ENCODE data around the gene XRCC3. TPM values are rescaled to one million over a fixed set of nuclear protein-coding genes. Genes with fewer than 3 reads are reported as not detected.
A peak's percentile ranks its signal among the peaks of the same experiment; 100 is the strongest.

Gene XRCC3
- total and polyA plus RNA-seq, 2 experiments from 2014 or later: 20.4 to 72.9 TPM

DNA sequence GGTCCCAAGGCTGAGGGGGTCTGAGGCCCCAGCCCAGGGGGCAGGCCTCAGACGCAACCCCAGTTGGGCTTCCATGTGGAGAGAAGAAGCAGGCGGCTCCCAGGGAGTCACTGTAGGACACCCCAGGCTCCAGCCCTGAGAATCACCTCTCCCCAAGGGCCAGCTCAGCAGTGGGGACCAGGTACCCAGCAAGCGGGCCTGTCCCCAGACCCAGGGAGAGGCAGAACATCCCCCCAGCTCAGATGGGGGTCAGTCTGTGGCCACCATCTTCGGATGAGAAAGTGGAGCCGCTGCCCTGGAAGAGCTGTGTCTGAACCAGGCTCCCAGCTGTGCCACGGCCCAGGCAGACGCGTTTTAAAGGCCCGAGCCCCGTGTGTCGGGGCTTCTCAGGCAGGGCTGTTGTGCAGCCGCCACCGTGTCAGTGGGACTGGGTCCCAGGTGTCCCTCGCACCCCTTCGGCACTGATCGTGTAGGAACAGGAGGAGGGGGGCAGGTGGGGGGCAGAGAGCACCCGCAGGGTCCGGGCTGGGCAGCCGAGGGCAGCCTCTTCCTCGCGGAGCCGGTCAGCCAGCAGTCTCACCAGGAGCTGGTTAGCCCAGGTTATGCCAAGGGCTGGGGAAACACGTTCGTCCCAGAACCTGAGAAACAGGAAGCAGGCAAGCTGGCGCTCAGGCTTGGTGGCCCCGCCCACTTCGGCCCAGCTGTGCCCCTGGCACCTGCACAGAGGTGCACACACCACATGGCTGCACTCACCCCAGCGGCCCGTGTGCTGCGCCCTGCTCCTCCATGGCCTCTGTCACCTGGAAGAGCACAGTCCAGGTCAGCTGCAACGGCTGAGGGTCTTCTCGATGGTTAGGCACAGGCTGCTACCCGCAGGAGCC lies 16.6 kb downstream of the XRCC3 start:
- H4K20me1 ChIP-seq (replicated peaks; ENCODE audit: insufficient read depth): peaks cover 19% of the 10 kb centered on the region
- no peak overlapping the region for H3K4me3 Mint-ChIP-seq
- H3K36me3 Mint-ChIP-seq (ENCODE audit: low read depth): peaks cover 46% of the 10 kb centered on the region
- H3K79me2 ChIP-seq (replicated peaks; ENCODE audit: insufficient read depth): 0 out of 2 replicates have a peak, but pooled peaks cover 3% of the 10 kb centered on the region
- H3K27ac ChIP-seq (ENCODE audit: low read depth): peak overlapping the region; percentile 69; the same call in 1 of the 2 replicates
- H3K4me2 ChIP-seq: no peak overlapping the region
- H3K27me3 ChIP-seq (ENCODE audit: insufficient read depth): no peaks in the 10 kb centered on the region
- peaks cover 40% of the 10 kb centered on the region for H3K27me3 Mint-ChIP-seq (ENCODE audit: insufficient read depth, low read depth, poor library complexity)
- H3K9me2 ChIP-seq (ENCODE audit: insufficient read depth): no peaks in the 10 kb centered on the region
- peaks cover 8% of the 10 kb centered on the region for H3F3A ChIP-seq (replicated peaks; ENCODE audit: low read depth)
- H3K9me3 Mint-ChIP-seq: no peaks in the 10 kb centered on the region; the same call in 2 of the 3 replicates
- H3K4me3 ChIP-seq: no peak overlapping the region
- peak; percentile 5; the same call in 2 of the 3 replicates for ATAC-seq
- H3K4me1 ChIP-seq (ENCODE audit: insufficient read depth): peaks cover 6% of the 10 kb centered on the region; the same call in 1 of the 2 replicates
- H3K27ac Mint-ChIP-seq: no peak overlapping the region
- peak; percentile 19; the same call in 1 of the 2 replicates for TF ChIP-seq POLR2AphosphoS5 (IDR thresholded peaks at IDR 0.05; ENCODE audit: low read depth)
- TF ChIP-seq, protein P1, sequence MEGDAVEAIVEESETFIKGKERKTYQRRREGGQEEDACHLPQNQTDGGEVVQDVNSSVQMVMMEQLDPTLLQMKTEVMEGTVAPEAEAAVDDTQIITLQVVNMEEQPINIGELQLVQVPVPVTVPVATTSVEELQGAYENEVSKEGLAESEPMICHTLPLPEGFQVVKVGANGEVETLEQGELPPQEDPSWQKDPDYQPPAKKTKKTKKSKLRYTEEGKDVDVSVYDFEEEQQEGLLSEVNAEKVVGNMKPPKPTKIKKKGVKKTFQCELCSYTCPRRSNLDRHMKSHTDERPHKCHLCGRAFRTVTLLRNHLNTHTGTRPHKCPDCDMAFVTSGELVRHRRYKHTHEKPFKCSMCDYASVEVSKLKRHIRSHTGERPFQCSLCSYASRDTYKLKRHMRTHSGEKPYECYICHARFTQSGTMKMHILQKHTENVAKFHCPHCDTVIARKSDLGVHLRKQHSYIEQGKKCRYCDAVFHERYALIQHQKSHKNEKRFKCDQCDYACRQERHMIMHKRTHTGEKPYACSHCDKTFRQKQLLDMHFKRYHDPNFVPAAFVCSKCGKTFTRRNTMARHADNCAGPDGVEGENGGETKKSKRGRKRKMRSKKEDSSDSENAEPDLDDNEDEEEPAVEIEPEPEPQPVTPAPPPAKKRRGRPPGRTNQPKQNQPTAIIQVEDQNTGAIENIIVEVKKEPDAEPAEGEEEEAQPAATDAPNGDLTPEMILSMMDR (conservative IDR thresholded peaks at IDR 0.05; ENCODE audit: low read depth in 2 of 2): no peak
- no peak for DNase-seq (ENCODE audit: low spot score)
- no peak overlapping the region for H2AFZ ChIP-seq
- H3K36me3 ChIP-seq (ENCODE audit: insufficient read depth): no peaks in the 10 kb centered on the region; the same call in none of the 2 replicates
- H3K4me1 Mint-ChIP-seq: peaks cover 23% of the 10 kb centered on the region

DNA sequence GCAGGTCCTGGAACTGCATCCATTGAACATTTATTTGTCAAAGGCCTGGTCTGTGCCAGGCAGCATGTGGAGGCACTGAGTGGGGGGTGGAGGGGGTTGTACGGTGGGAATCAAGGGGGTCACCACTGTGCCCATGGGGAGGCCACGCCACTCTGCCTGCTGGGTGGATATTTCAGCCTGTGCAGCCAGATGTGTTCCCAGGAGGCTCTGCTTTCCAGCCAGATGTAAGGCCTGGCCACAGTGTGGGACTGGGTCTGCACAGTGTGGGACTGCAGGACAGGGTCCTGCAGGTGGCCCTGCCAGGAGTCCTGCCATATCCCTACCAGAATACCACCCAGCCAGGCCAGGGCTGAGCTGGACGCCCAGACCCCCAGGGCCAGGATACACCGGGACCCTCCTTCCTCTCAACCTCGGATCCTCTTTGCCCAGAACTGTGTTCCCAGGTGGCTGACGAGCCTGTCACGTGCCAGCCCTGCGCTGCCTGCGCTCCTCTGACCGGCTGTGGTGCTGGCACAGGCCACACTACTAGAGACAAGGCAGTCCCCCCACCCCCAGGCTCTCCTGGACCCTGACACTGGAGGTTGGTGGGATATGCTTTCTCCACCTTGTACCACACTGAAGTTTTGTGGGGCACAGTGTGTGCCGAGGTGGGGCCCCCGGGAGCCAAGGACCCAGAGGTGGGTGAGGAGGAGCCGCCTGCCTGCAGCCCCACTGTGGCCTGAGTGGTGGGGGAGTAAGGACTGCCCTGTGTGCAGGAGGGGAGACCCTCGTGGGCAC lies 17.5 kb downstream of the XRCC3 start:
- Histone ChIP-seq H3K36me3 (ENCODE audit: insufficient read depth) (no peaks in the 10 kb centered on the region; the same call in none of the 2 replicates), H3K27me3 (ENCODE audit: insufficient read depth) (no peaks in the 10 kb centered on the region), H4K20me1 (replicated peaks; ENCODE audit: insufficient read depth) (peaks cover 19% of the 10 kb centered on the region), H3K4me1 (ENCODE audit: insufficient read depth) (peaks cover 6% of the 10 kb centered on the region; the same call in 1 of the 2 replicates), H3K79me2 (replicated peaks; ENCODE audit: insufficient read depth) (0 out of 2 replicates have a peak, but pooled peaks cover 3% of the 10 kb centered on the region), H2AFZ (no peak overlapping the region), H3F3A (replicated peaks; ENCODE audit: low read depth) (peaks cover 11% of the 10 kb centered on the region; the same call in 1 of the 2 replicates), H3K27ac (ENCODE audit: low read depth) (peak overlapping the region; percentile 69), H3K4me3 (no peak overlapping the region), H3K4me2 (no peak overlapping the region), H3K9me2 (ENCODE audit: insufficient read depth) (no peaks in the 10 kb centered on the region)
- Mint-ChIP-seq H3K9me3 (no peaks in the 10 kb centered on the region; the same call in 2 of the 3 replicates), H3K36me3 (ENCODE audit: low read depth) (peaks cover 41% of the 10 kb centered on the region), H3K4me3 (no peak overlapping the region), H3K27me3 (ENCODE audit: insufficient read depth, low read depth, poor library complexity) (peaks cover 36% of the 10 kb centered on the region), H3K4me1 (peaks cover 21% of the 10 kb centered on the region), H3K27ac (no peak overlapping the region; the same call in 1 of the 2 replicates)
- DNase-seq (ENCODE audit: low spot score): no peak
- no peak for ATAC-seq
- TF ChIP-seq JUNB (IDR thresholded peaks at IDR 0.05; ENCODE audit: unreplicated experiment) (no peak), ZNF114 (CRISPR knock-in tag; IDR thresholded peaks at IDR 0.05) (no peak), CREB1 (CRISPR knock-in tag; IDR thresholded peaks at IDR 0.05; ENCODE audit: low read depth) (no peak), EZH2 (IDR thresholded peaks at IDR 0.05; ENCODE audit: low read depth, unreplicated experiment) (no peak), NANOG (IDR thresholded peaks at IDR 0.05; ENCODE audit: borderline replicate concordance) (no peak)
- TF ChIP-seq, protein P2, sequence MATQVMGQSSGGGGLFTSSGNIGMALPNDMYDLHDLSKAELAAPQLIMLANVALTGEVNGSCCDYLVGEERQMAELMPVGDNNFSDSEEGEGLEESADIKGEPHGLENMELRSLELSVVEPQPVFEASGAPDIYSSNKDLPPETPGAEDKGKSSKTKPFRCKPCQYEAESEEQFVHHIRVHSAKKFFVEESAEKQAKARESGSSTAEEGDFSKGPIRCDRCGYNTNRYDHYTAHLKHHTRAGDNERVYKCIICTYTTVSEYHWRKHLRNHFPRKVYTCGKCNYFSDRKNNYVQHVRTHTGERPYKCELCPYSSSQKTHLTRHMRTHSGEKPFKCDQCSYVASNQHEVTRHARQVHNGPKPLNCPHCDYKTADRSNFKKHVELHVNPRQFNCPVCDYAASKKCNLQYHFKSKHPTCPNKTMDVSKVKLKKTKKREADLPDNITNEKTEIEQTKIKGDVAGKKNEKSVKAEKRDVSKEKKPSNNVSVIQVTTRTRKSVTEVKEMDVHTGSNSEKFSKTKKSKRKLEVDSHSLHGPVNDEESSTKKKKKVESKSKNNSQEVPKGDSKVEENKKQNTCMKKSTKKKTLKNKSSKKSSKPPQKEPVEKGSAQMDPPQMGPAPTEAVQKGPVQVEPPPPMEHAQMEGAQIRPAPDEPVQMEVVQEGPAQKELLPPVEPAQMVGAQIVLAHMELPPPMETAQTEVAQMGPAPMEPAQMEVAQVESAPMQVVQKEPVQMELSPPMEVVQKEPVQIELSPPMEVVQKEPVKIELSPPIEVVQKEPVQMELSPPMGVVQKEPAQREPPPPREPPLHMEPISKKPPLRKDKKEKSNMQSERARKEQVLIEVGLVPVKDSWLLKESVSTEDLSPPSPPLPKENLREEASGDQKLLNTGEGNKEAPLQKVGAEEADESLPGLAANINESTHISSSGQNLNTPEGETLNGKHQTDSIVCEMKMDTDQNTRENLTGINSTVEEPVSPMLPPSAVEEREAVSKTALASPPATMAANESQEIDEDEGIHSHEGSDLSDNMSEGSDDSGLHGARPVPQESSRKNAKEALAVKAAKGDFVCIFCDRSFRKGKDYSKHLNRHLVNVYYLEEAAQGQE (IDR thresholded peaks at IDR 0.05; ENCODE audit: unreplicated experiment): no peak
- TF ChIP-seq, protein P1 (conservative IDR thresholded peaks at IDR 0.05; ENCODE audit: low read depth in 2 of 2): no peak

All from GM23338 (cell line).